ENCODE data around the gene ZNF846.

The ZNF846 gene

GRCh38 chr19:9799162-9799561 is 30.6 kb upstream of the ZNF846 start:
- Histone ChIP-seq H3K27ac (ENCODE audit: low read depth, low read length) (no peak overlapping the region), H3K36me3 (ENCODE audit: control insufficient read depth, low read length) (no peaks in the 10 kb centered on the region), H3K4me1 (ENCODE audit: control insufficient read depth, low read length) (peaks cover 3% of the 10 kb centered on the region), H3K9me2 (replicated peaks; ENCODE audit: control insufficient read depth, low read length) (no peaks in the 10 kb centered on the region), H3K9me3 (ENCODE audit: control insufficient read depth, insufficient read depth, low read length) (no peaks in the 10 kb centered on the region), H4K20me1 (ENCODE audit: control insufficient read depth, insufficient read depth, low read depth, low read length) (no peaks in the 10 kb centered on the region), H3K4me2 (ENCODE audit: low read length) (no peak overlapping the region), H3K79me2 (ENCODE audit: control insufficient read depth, low read length) (no peaks in the 10 kb centered on the region), H3K27me3 (ENCODE audit: control insufficient read depth, low read length) (no peaks in the 10 kb centered on the region), H3F3A (ENCODE audit: control insufficient read depth, insufficient read depth) (no peaks in the 10 kb centered on the region), H3K4me3 (ENCODE audit: low read length) (no peak overlapping the region)
- TF ChIP-seq EZH2phosphoT487 (IDR thresholded peaks at IDR 0.05; ENCODE audit: borderline replicate concordance, low read length) (no peak), CTCF (IDR thresholded peaks at IDR 0.05; ENCODE audit: low read depth, low read length, poor library complexity, severe bottlenecking) (no peak)

GRCh38 chr19:9797871-9798270 is 29.3 kb upstream of the ZNF846 start:
- Histone ChIP-seq H4K20me1 (ENCODE audit: control insufficient read depth, insufficient read depth, low read depth, low read length) (no peaks in the 10 kb centered on the region), H3K36me3 (ENCODE audit: control insufficient read depth, low read length) (no peaks in the 10 kb centered on the region), H3K27me3 (ENCODE audit: control insufficient read depth, low read length) (no peaks in the 10 kb centered on the region), H3F3A (ENCODE audit: control insufficient read depth, insufficient read depth) (peaks cover 8% of the 10 kb centered on the region), H3K4me3 (ENCODE audit: low read length) (no peak overlapping the region), H3K4me2 (ENCODE audit: low read length) (no peak overlapping the region), H3K9me3 (ENCODE audit: control insufficient read depth, insufficient read depth, low read length) (no peaks in the 10 kb centered on the region), H3K27ac (ENCODE audit: low read depth, low read length) (no peak overlapping the region), H3K79me2 (ENCODE audit: control insufficient read depth, low read length) (no peaks in the 10 kb centered on the region), H3K4me1 (ENCODE audit: control insufficient read depth, low read length) (peaks cover 12% of the 10 kb centered on the region), H3K9me2 (replicated peaks; ENCODE audit: control insufficient read depth, low read length) (no peaks in the 10 kb centered on the region)
- TF ChIP-seq EZH2phosphoT487 (IDR thresholded peaks at IDR 0.05; ENCODE audit: borderline replicate concordance, low read length), result no peak
- no peak for TF ChIP-seq CTCF (IDR thresholded peaks at IDR 0.05; ENCODE audit: low read depth, low read length, poor library complexity, severe bottlenecking)

GRCh38 chr19:9796113-9796773 is 27.7 kb upstream of the ZNF846 start:
- no peak overlapping the region for H3K27ac ChIP-seq (ENCODE audit: low read depth, low read length)
- no peak overlapping the region for H3K4me2 ChIP-seq (ENCODE audit: low read length)
- no peak overlapping the region for H3K4me3 ChIP-seq (ENCODE audit: low read length)
- H3K9me2 ChIP-seq (replicated peaks; ENCODE audit: control insufficient read depth, low read length), result no peaks in the 10 kb centered on the region
- no peaks in the 10 kb centered on the region for H3K9me3 ChIP-seq (ENCODE audit: control insufficient read depth, insufficient read depth, low read length)
- no peaks in the 10 kb centered on the region for H4K20me1 ChIP-seq (ENCODE audit: control insufficient read depth, insufficient read depth, low read depth, low read length)
- H3K27me3 ChIP-seq (ENCODE audit: control insufficient read depth, low read length), result no peaks in the 10 kb centered on the region
- H3K4me1 ChIP-seq (ENCODE audit: control insufficient read depth, low read length), result peaks cover 14% of the 10 kb centered on the region
- peaks cover 8% of the 10 kb centered on the region for H3F3A ChIP-seq (ENCODE audit: control insufficient read depth, insufficient read depth)
- no peaks in the 10 kb centered on the region for H3K36me3 ChIP-seq (ENCODE audit: control insufficient read depth, low read length)
- H3K79me2 ChIP-seq (ENCODE audit: control insufficient read depth, low read length), result no peaks in the 10 kb centered on the region
- TF ChIP-seq CTCF (IDR thresholded peaks at IDR 0.05; ENCODE audit: low read depth, low read length, poor library complexity, severe bottlenecking), result peak; percentile 86
- TF ChIP-seq EZH2phosphoT487 (IDR thresholded peaks at IDR 0.05; ENCODE audit: borderline replicate concordance, low read length), result no peak
